GM18907 (cell line): ENCODE results near the gene ASTL.

Experiments
- ATAC-seq: cut with Tn5 transposase; IDR thresholded peaks from one replicate; pipeline ENCODE4 v1.9.1; 2021; ENCODE audit warnings: mild to moderate bottlenecking, moderate library complexity; ENCODE audit not compliant: unreplicated experiment

Gene ASTL

DNA sequence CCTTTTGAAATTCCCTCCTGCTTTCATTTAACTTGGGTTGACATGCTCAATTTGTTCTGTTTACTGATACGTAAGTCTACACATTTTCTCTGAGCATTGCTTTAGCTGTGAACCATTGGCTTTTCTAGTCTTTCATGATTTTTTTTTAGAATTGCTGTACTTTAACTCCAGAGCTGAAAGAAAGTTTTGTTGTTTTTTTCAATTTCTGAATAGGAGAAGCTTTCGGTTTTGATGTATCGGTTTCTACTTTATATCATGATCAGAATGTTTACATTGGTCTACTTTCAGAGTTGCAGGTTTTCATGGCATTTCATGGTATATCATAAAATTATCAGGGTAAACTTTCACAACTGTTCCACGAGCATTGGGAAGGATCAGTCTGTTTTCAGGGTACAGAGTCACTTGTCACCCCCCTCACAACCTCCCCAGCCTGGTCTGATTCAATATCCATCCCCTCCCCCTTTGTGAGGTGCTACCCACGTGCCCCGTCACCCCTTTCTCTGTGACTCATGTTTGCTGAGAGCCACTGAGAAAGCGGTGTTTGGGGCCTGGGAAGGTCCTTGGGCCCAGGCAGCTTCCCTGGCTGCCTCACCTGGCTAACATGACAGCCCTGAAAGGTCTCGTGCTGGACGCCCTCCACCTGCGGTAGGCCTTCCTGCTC, 7.0 kb downstream of the ASTL start:
- no peak for ATAC-seq

DNA sequence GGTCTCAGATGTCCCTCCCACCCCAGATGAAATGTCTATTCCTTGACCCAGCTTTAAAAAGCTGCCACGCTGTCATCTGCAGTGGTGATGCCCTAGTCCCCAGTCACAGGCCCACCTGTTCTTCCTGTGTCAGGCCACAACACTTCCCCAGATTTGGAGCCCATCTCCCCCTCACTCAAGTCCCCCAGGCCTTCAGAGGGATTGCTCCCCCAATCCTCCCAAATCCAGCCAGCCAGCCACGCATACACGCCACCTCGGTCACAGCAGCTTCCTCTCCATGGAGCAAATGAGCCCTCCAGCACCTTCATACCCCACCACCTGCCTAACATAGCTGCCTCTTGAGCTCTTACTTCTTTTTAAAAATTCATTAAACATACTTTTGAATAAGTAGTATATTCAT, 7.8 kb downstream of the ASTL start:
- no peak for ATAC-seq

DNA sequence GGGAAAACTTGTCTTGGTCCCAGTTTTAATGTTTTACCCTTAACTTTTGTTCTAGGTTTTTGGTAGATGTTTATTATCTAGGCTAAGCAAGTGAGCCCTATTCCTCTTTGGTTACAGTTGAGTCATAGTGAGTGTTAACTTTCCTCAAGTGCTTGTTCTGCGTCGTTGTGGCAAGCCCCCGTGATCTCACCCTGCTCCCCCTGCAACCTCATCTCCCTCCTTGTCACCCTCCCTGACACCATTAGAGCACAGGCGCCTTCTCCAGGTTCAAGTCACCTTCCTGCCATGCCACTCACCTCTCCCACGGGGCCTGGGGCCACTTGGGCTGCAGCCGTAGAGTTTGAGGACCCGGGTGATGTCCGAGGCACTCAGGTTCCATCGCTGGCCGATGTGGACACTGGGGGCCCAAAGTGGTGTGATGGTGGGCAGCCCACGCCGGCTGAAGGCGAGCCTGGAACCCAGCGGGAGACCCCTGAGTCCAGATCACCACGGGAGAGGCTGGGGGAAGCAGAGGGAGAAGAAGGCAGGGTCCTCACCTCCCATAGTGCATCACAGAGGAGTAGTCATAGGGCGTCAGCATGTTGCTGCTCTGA, 8.7 kb downstream of the ASTL start:
- no peak for ATAC-seq

DNA sequence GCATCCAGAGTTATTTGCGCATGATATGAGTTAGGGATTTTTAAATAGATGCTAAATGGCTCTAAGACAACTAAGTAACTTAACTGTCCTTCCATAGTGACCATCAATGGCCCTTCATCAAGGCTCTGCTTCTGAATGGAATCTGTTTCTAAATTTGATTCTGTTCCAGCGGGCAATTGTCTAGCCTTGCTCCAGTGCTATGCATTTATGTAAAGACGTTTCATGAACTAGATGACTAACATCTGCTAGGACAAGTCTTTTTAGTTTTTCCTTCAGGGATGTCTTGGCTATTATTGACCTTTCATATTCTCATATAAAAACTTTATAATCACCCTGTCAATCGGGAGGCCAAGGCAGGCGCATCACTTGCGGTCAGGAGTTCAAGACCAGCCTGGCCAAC, 9.8 kb downstream of the ASTL start:
- no peak for ATAC-seq

DNA sequence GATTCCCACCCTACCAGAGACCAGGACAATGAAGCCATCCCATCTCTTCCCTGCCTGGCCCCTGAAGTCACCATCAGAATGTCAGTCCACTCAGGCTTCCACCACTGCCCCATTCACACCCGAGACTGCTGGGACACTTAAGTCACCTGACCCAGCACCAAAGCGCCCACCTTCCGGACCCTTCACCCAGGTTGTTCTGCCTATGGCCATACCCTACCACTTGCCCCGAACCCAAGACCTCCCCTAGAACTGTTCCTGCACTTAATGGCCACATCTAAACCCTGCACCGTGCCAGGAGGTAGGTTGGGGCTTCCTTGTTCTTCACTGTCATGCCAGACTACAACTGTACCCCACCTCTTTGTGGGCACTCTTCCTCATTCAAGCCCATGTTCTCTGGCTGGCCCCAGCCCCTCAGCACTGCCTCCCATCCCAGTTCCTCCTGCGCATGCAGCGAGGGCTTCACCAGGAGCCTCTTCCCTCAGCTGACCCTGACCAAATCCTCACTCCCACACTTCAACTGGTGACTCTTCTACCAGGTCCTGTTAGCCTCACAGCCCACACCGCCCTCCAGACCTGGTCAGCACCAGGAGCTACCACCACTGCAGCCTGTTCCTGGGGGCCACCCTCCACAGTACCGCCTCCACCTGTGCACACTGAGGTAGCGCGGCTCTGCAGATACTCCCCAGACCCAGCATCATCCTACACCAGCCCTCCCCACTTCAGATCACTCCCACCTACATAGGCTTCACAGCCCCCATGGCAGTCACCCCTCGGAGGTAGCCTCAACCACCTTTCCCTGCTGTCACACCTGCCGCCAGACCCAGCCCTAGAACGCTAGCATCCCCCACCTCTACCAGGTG, 13.7 kb downstream of the ASTL start:
- no peak for ATAC-seq

DNA sequence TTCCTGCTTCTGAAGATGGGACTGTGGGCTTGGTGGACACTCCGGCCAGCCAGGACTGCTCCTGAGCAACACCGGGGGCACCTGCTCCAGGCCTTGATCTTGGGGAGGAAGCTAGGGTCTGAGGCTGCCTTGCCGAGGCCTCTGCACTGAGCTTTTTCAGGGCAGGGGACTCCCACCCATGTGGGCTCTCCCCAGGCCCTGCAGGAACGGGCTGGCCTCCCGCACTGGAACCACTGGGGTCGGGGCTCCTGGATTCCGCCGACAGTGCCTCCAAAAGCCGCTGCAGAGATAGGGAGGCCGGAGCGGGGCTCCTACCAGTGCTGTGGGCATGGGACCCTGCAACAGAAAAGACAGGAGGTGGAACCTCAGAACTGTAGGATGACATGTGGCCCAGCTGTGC, 14.4 kb downstream of the ASTL start:
- no peak for ATAC-seq

DNA sequence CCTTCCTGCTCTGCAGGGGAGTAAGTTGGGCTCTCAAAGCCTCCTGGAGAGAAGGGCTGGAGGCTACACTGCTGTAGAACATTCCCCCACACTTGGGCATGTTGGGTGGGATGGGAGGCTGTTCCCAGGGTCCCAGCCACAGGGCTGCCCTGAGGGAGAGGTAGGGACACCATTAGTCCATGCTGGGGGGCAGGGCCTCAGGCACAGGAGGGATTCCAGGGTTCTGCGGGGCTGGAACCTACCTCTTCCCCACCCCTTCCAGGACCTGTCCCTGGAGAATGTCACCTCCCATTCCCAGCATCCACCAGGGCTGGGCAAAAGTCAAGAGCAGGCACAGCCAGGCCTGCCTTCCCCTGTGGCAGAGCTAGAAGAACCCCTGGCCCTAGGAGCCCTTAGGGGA, 15.0 kb downstream of the ASTL start:
- no peak for ATAC-seq

DNA sequence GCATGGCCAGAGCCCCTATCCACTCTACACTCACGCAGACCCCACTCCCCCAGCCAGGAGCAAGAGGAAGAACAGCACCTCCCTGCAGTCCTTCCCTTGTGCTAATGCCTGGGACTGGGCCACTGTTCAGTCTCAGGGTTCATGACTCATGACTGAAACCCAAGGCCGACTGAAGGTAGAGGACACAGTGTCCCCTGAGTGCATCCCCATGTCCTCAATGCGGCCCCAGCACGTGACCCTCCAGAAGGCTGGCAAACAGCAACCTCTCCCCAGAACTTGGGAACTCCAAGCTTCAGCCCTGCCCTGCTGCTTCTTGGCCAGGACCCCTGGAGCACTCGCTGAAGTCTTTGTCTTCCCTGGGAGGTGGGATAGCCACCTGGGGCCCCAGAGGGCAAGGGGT, 15.9 kb downstream of the ASTL start:
- no peak for ATAC-seq

DNA sequence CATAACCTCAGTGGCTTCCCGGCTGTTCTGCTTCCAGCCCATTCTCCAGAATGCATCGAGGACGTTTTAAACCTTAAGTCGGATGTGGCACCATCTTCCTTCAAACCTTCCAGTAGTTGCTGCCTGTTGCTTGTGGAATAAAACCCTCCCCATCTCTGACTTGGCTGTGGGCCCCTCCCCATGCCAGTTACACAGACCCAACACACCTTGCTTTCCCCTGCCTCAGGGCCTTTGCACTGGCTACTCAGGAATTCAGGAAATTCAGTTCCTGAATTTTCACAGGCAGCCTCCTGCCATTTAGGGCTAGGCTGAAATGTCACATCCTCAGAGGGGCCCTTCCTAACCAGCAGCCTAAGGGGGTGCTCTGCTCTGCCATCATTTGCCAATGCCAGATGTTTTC, 16.9 kb downstream of the ASTL start:
- no peak for ATAC-seq

DNA sequence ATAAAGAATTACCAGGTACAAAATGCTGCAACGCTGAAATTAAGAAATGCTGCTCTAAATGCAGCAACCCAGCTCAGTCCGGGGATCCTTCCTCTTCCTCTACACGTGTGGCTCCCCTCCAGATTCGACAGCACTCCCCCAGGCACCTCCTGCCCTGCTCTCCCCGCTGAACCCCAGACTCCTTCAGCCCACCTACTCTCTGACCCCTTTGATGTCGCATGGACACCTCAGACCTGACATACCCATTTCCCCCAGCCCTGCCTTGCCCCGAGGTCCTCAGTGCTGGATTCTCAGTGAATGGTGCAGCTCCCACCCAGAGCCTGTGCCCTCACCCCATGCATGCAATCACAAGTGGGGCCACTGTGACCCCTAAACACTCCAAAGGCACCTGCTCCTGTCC, 17.3 kb downstream of the ASTL start:
- no peak for ATAC-seq

DNA sequence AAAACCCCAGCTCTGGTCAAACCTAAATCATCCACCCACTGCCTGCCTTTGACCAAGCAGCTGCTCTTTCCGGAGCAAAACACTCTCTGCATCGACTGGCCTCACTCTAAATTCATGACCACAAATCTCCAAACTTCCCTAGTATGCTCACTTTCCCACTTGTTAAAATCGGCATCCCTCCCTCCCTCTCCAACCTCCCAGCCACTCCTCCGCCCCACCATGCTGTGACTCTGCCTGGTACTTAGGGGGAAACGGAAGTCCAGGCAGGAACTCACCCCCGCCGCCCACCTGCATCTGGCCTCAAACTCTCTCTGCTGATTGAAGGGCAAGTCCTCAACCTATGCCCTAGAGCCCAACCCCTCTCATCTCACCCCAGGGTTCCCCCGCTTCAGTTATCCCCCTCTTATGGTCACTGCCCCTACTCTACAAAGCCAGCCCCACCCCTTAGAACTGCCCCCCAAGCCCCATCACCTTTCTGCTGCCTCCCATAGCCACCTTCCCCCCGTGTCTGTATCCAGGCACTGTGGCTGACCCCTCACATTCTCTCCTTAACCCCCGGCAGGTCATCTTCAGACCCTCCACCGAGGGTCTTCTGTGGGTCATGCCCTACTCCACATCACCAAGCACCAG, 18.1 kb downstream of the ASTL start:
- no peak for ATAC-seq

DNA sequence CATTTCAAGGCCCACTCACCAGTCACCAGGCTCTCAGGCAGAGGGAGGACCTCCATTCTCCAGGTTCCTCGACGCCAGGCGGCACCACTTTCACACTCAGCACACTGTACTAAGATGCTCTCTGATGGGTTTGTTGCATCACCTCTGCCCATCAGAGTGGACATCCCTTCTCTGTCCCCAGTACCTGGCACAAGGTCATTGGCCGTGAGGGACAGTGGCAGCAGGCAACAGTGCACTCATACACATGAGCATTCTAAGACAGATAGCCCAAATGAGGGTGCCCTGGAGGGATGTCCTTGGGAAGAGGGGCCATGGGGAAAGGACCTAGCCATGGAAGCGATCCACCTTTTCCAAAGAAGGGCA, 18.9 kb downstream of the ASTL start:
- ATAC-seq: no peak

DNA sequence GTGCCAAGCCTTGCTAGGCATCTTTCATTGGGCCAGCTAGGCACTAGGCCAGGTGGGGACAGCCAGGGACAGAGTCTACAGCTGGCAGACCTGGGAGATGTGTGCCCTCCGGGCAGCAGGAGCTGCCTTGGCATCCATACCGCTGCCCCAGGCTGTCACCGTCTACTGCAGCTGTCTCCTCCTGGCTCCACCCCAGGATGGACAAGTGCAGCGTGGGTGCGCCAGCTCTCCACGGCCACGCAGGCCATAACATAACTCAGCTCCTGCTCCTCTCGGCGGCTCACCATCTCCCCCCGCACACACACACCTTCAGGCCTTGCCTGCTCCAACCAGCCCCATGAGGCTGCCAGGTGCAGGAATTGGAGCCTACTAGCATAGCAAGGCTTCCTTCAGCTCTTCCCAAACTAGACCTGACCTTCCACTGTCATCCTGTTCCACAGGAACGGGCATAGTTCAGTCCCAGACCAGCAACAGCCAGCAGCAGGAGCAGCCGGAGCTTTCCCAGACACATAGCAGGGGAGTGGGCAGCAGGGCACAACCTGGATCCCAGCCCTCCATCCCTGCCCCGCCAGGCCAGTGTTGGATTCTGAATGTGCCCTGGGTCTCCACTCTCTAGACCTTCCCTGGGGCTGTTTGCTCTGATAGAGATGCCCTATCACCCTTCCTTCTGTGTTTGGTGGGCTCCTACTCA, 19.5 kb downstream of the ASTL start:
- no peak for ATAC-seq

DNA sequence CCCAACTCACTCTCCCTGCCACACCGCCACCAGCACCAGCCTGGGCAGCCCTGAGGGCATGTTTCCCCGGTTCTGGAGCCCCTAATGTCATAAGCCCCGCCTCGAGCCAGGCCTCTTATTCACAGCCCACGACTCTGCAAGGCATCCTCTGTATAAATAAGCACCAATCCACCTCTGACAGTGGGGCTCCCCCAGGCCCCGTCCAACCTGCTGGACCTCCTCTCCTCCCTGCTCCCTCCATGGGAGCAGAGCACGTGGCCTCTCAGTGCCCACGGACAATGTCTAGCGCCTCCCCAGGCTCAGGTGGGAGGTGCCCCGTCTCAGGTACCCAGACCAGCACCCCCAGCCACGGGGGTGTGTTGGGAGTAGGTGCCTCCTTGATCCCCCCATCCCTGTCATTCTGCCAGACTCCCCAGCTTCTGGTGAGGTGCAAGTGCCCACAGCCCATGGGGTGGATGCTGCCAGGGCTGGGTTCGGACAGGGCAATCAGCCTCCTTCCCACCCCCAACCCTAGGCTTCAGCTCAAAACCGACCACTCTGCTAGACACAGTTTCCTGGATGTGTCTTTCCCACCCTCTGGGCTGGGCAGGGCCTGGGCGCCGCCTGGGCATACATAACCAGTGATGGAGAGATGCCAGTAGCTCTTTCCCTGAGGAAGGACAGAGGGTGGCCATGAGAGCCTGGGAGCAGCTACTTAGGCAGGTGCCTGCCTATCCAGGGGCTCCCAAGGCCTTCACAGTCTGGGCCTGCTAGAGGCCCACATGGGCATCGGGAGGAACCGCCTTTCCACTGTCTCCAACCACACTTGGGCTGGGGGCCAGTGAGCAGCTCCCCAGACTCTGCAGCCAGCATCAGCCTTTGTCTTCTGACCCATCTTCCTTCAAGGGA, 20.4 kb downstream of the ASTL start:
- no peak for ATAC-seq

DNA sequence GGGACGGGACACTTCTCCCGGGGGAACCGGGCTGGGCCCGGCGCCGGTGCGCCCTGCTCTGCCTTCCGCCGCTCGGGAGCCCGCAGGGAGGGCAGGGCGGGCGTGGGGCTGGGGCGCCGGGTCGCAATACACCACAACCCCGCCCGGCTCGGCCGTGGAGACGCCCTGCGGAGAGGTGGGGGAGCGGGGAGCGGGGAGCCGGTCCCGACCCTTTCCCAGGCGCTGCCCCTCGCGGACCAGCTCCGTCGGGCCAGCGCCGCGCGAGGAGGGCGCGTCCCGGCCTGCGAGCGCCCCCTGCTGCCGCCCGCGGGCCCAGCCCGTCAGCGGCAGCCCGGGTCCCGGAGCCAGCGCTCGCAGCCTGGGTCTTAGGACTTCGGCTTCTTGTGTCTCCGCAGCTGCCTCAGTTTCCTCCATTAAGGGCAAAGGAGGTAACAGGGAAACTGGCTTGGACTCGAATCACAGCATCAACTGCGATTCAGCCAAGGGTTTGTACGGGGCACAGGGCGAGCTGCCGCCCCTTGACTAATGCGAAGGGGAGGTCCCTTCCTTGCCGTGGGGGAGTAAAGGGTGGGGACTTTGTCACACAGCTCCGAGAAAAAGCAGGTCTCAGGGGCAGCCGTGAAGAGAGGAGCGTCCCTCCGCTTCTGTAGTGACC, 21.3 kb downstream of the ASTL start:
- peak; percentile 77 for ATAC-seq

DNA sequence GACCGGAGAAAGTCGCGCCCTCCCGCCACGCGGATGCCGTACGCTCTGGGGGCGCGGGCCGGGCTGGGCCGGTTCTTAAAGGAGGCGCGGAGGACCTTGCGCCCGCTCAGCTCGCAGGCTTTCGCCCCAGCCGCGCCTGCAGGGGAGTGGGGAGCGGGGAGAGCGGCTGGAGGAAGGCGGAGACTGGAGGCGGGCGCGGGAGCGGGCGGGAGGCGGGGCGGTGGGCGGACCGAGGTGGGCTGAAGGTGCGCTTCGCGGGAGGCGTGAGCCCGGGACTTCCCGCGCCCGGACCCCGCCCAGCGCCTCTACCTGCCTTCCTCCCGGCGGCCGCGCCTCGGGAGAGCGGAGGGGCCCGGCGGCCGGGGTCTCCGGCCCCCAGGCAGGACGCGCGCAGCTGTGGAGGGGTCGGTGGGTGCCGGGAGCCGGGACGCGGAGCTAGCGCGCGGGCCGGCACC, 21.9 kb downstream of the ASTL start, which contains the start of gene ADRA2B:
Gene ADRA2B, minus strand, starts transcription at position 148 of the 455 bp plus-strand sequence. CDS start 422 bp downstream, outside the sequence.
- ATAC-seq: peak; percentile 57

DNA sequence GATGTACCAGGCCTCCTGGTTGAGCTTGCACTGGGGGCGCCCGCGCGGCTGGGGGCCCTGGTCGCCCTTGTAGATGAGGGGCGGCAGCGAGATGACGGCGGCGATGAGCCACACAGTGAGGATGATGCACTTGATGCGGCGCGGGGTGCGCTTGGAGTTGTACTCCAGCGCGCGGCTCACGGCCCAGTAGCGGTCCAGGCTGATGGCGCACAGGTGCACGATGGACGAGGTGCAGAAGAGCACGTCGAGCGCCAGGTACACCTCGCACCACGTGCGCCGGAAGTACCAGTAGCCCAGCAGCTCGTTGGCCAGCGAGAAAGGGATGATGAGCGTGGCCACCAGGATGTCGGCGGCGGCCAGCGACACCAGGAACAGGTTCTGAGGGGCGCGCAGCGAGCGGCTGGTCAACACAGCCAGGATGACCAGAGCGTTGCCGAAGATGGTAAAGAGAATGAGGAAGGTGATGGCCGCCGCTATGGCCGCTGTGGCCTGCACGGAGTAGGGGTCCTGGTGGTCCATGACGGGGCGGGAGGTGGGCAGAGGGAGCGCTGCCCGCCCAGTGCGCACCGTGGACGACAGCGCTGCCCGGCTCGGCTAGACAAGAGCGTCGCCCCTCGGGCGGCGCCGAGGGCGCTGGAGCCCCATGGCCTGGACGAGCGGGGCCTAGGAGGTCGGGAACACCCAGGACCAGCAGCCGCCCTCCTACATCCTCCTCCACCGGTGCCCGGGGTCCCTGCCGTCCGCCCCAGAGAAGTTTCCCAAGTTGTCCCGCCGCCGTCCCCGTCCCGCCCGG, 22.5 kb downstream of the ASTL start:
- no peak for ATAC-seq

DNA sequence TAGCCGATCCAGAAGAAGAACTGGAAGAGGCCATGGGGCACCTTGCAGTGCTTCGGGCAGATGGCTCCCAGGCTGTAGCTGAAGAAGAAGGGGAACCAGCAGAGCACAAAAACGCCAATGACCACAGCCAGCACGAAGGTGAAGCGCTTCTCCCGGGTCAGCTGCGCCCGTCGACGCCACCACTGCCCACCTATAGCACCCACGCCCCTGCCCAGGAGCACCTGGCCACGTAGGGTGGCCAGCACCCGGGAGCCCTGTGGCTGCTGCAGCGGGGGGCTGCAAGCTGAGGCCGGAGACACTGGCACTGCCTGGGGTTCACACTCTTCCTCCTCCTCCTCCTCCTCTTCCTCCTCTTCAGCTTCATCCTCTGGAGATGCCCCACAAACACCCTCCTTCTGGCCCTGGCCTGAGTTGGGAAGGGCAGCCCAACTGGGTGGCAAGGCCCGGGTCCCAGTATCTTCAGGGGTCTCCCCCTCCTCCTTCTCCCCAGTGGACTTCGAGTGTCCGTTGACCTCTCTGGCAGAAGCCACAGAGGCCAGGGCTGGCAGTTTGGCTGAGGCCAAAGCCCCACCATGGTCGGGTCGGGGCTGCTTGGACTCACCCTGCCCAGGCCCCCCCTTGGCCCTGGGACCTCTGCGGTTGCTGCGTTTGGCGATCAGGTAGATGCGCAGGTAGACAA, 23.3 kb downstream of the ASTL start:
- no peak for ATAC-seq
